Lower lobe of right lung (tissue), 2 donors: ENCODE data around the gene NBL1. TPM values are rescaled to one million over a fixed set of nuclear protein-coding genes. Genes with fewer than 3 reads are reported as not detected.

Experiments used
- ATAC-seq, 2 donors: fragments of 200-7000 bp; cut with Tn5 transposase; one replicate each; pipeline ENCODE4 v1.9.1; 2020 to 2022; ENCODE audit warnings: mild to moderate bottlenecking in 2 of 2, moderate library complexity in 2 of 2
- DNase-seq: peaks from one replicate; pipeline ENCODE4 v3.0.0-alpha.2; 2020
- H3K27ac ChIP-seq: fragments of 200-600 bp; one replicate; pipeline ENCODE4 v1.8.0; 2022
- H3K27me3 ChIP-seq: fragments of 200-600 bp; one replicate; pipeline ENCODE4 v1.8.0; 2022; ENCODE audit warnings: low read depth
- H3K36me3 ChIP-seq: fragments of 200-600 bp; one replicate; pipeline ENCODE4 v1.8.0; 2022; ENCODE audit warnings: mild to moderate bottlenecking
- H3K4me1 ChIP-seq: fragments of 200-600 bp; one replicate; pipeline ENCODE4 v1.8.0; 2022
- H3K4me3 ChIP-seq: fragments of 200-600 bp; one replicate; pipeline ENCODE4 v1.8.0; 2022; ENCODE audit warnings: mild to moderate bottlenecking
- H3K9me3 ChIP-seq: fragments of 200-600 bp; one replicate; pipeline ENCODE4 v1.8.0; 2022
- intact Hi-C: fragments of 100-400 bp; cut with DNase I; formaldehyde crosslinking; loops from one replicate; pipeline ENCODE4 v1.11.0; 2022
- total RNA-seq: library from RNA; stranded (reverse); fragmentation: NEBNext Ultra II Directional; extraction: Animal tissue kit (Norgen Biotek cat#: 25700); gene quantifications from one replicate; pipeline ENCODE4 v1.2.1, GENCODE V29; 2021
- TF ChIP-seq, protein P1 (sequence below): fragments of 200-600 bp; IDR thresholded peaks from one replicate; pipeline ENCODE4 v1.8.0; 2022; ENCODE audit warnings: antibody characterized with exemption, mild to moderate bottlenecking
- donor health status: DM: no; HTN: yes; CAD: no; lungs with severe emphysema.

NBL1 gene
- total RNA-seq, 1 donor from 2014 or later = 126 TPM

DNA sequence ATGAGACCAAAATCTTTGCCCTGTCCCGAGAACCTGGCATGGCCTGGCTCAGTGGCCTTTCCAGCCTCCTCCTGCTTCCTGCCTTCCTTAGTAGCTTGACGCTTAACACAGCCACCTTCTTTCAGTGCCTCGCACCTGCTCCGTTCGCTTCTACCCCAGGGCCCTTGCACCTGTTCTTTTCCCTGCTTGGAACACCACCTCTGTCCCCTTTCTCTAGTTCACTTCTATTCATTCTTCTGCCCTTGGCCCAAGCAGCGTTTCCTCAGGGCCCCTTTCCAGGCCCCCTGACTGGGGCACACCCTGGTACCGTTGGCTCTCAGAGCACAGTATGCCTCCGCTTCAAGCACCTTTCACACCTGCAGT is 11.6 kb downstream of the NBL1 start:
- TF ChIP-seq, protein P1, sequence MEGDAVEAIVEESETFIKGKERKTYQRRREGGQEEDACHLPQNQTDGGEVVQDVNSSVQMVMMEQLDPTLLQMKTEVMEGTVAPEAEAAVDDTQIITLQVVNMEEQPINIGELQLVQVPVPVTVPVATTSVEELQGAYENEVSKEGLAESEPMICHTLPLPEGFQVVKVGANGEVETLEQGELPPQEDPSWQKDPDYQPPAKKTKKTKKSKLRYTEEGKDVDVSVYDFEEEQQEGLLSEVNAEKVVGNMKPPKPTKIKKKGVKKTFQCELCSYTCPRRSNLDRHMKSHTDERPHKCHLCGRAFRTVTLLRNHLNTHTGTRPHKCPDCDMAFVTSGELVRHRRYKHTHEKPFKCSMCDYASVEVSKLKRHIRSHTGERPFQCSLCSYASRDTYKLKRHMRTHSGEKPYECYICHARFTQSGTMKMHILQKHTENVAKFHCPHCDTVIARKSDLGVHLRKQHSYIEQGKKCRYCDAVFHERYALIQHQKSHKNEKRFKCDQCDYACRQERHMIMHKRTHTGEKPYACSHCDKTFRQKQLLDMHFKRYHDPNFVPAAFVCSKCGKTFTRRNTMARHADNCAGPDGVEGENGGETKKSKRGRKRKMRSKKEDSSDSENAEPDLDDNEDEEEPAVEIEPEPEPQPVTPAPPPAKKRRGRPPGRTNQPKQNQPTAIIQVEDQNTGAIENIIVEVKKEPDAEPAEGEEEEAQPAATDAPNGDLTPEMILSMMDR = no peak
- ATAC-seq (no peak), DNase-seq (no peak)
- H3K9me3 ChIP-seq = no peaks in the 10 kb centered on the region
- intact Hi-C loops = no loop called here
- no peaks in the 10 kb centered on the region for H3K27me3 ChIP-seq
- H3K4me3 ChIP-seq = no peak overlapping the region
- H3K27ac ChIP-seq = no peak overlapping the region
- peaks cover 10% of the 10 kb centered on the region for H3K36me3 ChIP-seq
- H3K4me1 ChIP-seq = peaks cover 37% of the 10 kb centered on the region

DNA sequence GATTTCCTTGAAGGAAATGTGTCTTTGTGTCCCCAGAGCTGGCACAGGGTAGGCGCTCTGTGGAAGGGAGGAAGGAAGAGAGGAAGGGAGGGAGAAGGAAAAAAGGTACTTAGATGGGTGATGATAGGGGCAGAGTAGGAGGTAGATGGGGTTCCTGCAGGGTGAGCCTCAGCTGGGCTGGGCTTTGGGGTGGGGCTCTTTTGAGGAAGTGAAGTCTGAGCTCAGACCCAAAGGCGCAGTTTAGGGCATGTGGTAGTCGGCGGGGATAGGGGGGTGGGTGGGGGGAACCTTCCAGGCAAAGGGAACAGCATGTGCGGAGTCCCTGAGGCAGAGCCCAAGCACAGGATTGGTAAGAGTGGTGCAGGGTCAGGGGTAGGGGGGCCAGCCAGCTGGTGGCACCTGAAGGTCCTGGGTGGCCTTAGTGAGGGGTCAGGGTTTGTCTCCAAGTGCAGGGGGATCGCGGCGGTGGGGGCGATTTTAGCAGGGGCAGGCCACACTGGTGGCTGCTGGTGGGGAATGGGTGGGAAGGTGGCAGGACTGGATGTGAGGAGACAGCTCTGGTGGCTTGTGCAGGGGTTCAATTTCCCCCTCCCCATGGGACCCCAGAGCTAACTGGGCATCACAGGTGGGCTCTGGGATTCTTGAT is 12.1 kb downstream of the NBL1 start:
- H3K9me3 ChIP-seq = no peaks in the 10 kb centered on the region
- no peak overlapping the region for H3K4me3 ChIP-seq
- intact Hi-C loops = no loop called here
- peaks cover 31% of the 10 kb centered on the region for H3K4me1 ChIP-seq
- ATAC-seq (no peak), DNase-seq (no peak)
- TF ChIP-seq, protein P1 = no peak
- peaks cover 10% of the 10 kb centered on the region for H3K36me3 ChIP-seq
- no peak overlapping the region for H3K27ac ChIP-seq
- H3K27me3 ChIP-seq = no peaks in the 10 kb centered on the region

DNA sequence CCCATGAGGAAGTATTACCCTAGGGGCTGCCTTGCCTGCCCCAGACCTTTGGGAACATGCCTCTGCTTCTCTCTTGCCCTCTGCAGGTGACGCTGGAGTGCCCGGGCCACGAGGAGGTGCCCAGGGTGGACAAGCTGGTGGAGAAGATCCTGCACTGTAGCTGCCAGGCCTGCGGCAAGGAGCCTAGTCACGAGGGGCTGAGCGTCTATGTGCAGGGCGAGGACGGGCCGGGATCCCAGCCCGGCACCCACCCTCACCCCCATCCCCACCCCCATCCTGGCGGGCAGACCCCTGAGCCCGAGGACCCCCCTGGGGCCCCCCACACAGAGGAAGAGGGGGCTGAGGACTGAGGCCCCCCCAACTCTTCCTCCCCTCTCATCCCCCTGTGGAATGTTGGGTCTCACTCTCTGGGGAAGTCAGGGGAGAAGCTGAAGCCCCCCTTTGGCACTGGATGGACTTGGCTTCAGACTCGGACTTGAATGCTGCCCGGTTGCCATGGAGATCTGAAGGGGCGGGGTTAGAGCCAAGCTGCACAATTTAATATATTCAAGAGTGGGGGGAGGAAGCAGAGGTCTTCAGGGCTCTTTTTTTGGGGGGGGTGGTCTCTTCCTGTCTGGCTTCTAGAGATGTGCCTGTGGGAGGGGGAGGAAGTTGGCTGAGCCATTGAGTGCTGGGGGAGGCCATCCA is 12.8 kb downstream of the NBL1 start:
- Histone ChIP-seq H3K36me3 (peaks cover 10% of the 10 kb centered on the region), H3K9me3 (no peaks in the 10 kb centered on the region), H3K27me3 (no peaks in the 10 kb centered on the region), H3K4me3 (no peak overlapping the region), H3K4me1 (peaks cover 27% of the 10 kb centered on the region), H3K27ac (no peak overlapping the region)
- intact Hi-C loops = no loop called here
- ATAC-seq (no peak), DNase-seq (no peak)
- TF ChIP-seq, protein P1 = no peak

DNA sequence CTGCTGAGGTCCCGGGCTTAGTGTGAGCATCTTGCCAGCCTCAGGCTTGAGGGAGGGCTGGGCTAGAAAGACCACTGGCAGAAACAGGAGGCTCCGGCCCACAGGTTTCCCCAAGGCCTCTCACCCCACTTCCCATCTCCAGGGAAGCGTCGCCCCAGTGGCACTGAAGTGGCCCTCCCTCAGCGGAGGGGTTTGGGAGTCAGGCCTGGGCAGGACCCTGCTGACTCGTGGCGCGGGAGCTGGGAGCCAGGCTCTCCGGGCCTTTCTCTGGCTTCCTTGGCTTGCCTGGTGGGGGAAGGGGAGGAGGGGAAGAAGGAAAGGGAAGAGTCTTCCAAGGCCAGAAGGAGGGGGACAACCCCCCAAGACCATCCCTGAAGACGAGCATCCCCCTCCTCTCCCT is 13.4 kb downstream of the NBL1 start:
- no peak overlapping the region for H3K4me3 ChIP-seq
- H3K36me3 ChIP-seq = peaks cover 10% of the 10 kb centered on the region
- DNase-seq (no peak), ATAC-seq (no peak)
- intact Hi-C loops = no loop called here
- H3K27ac ChIP-seq = no peak overlapping the region
- TF ChIP-seq, protein P1 = no peak
- no peaks in the 10 kb centered on the region for H3K27me3 ChIP-seq
- H3K9me3 ChIP-seq = no peaks in the 10 kb centered on the region
- peaks cover 21% of the 10 kb centered on the region for H3K4me1 ChIP-seq

DNA sequence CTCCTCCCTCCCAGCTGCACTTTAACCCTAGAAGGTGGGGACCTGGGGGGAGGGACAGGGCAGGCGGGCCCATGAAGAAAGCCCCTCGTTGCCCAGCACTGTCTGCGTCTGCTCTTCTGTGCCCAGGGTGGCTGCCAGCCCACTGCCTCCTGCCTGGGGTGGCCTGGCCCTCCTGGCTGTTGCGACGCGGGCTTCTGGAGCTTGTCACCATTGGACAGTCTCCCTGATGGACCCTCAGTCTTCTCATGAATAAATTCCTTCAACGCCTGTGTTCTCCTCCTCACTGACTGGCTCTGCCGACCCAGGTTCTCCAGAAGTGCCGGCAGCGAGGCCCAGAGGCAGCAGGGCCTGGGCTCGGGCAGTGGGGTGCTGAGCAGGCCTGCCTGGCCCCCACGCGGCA is 14.1 kb downstream of the NBL1 start:
- peaks cover 20% of the 10 kb centered on the region for H3K4me1 ChIP-seq
- TF ChIP-seq, protein P1 = no peak
- DNase-seq (no peak), ATAC-seq (no peak)
- no peak overlapping the region for H3K4me3 ChIP-seq
- H3K27me3 ChIP-seq = peaks cover 6% of the 10 kb centered on the region
- H3K36me3 ChIP-seq = peaks cover 10% of the 10 kb centered on the region
- H3K9me3 ChIP-seq = no peaks in the 10 kb centered on the region
- intact Hi-C loops = no loop called here
- H3K27ac ChIP-seq = no peak overlapping the region
